Astrocyte (in vitro differentiated cells and primary cell): ENCODE data around the gene MAST2. TPM values are rescaled to one million over a fixed set of nuclear protein-coding genes. Genes with fewer than 3 reads are reported as not detected.

ENCODE experiments used
- DNase-seq: peaks from one replicate; pipeline ENCODE4 v3.0.0-alpha.2; 2010; ENCODE audit warnings: low read depth
- FAIRE-seq: peaks from 2 replicates; lab custom pipeline; 2011; peaks lifted over from hg19 to GRCh38; lab: Jason Lieb, UNC
- H2AFZ ChIP-seq: 2 replicates; pipeline ENCODE4 v1.6.0; 2012; ENCODE audit warnings: low read depth, low read length, inconsistent platforms
- H3K27ac ChIP-seq: 2 replicates; pipeline ENCODE4 v1.5.1; 2011; ENCODE audit warnings: low read depth, low read length, inconsistent platforms
- H3K27me3 ChIP-seq: 2 replicates; pipeline ENCODE4 v1.6.0; 2011; ENCODE audit warnings: low read length, inconsistent platforms; ENCODE audit not compliant: insufficient read depth
- H3K36me3 ChIP-seq: 2 replicates; pipeline ENCODE4 v1.5.1; 2011; ENCODE audit warnings: low read length, inconsistent platforms; ENCODE audit not compliant: insufficient read depth
- H3K4me1 ChIP-seq: 2 replicates; pipeline ENCODE4 v1.5.1; 2011; ENCODE audit warnings: low read length, inconsistent platforms; ENCODE audit not compliant: insufficient read depth
- H3K4me2 ChIP-seq: 2 replicates; pipeline ENCODE4 v1.6.0; 2012; ENCODE audit warnings: low read length, inconsistent platforms
- H3K4me3 ChIP-seq: 2 replicates; pipeline ENCODE4 v1.5.1; 2011; ENCODE audit warnings: low read depth, mild to moderate bottlenecking, low read length, inconsistent platforms; ENCODE audit not compliant: insufficient read depth
- H3K79me2 ChIP-seq: 2 replicates; pipeline ENCODE4 v1.6.0; 2012; ENCODE audit warnings: mild to moderate bottlenecking, low read length, inconsistent platforms; ENCODE audit not compliant: insufficient read depth
- H3K9ac ChIP-seq: 2 replicates; pipeline ENCODE4 v1.6.0; 2012; ENCODE audit warnings: mild to moderate bottlenecking, low read length, inconsistent platforms
- H3K9me3 ChIP-seq: 2 replicates; pipeline ENCODE4 v1.5.1; 2012; ENCODE audit warnings: low read depth, mild to moderate bottlenecking, low read length, inconsistent platforms; ENCODE audit not compliant: insufficient read depth
- H4K20me1 ChIP-seq: 2 replicates; pipeline ENCODE4 v1.6.0; 2012; ENCODE audit warnings: low read length, inconsistent platforms; ENCODE audit not compliant: insufficient read depth
- H3K27ac Mint-ChIP-seq: one replicate; pipeline ENCODE4 v1.8.0; 2021; ENCODE audit warnings: mild to moderate bottlenecking, mixed read lengths; ENCODE audit not compliant: unreplicated experiment
- H3K27me3 Mint-ChIP-seq: one replicate; pipeline ENCODE4 v1.8.0; 2021; ENCODE audit warnings: low read depth, mixed read lengths; ENCODE audit not compliant: unreplicated experiment
- H3K36me3 Mint-ChIP-seq: one replicate; pipeline ENCODE4 v1.8.0; 2021; ENCODE audit warnings: low read depth, mixed read lengths; ENCODE audit not compliant: unreplicated experiment
- H3K4me1 Mint-ChIP-seq: one replicate; pipeline ENCODE4 v1.8.0; 2021; ENCODE audit warnings: low read depth, mixed read lengths; ENCODE audit not compliant: unreplicated experiment
- H3K4me3 Mint-ChIP-seq: one replicate; pipeline ENCODE4 v1.8.0; 2021; ENCODE audit warnings: mild to moderate bottlenecking, moderate library complexity, mixed read lengths; ENCODE audit not compliant: unreplicated experiment
- H3K9me3 Mint-ChIP-seq: one replicate; pipeline ENCODE4 v1.8.0; 2021; ENCODE audit warnings: mild to moderate bottlenecking, mixed read lengths; ENCODE audit not compliant: unreplicated experiment
- CTCF ChIP-seq: IDR thresholded peaks from 2 replicates; pipeline ENCODE4 v1.5.1; 2011; ENCODE audit warnings: low read depth, mild to moderate bottlenecking, inconsistent platforms, low read length, moderate library complexity; ENCODE audit not compliant: insufficient read depth
- EZH2 ChIP-seq: IDR thresholded peaks from 2 replicates; pipeline ENCODE4 v1.6.1; 2012; ENCODE audit warnings: mild to moderate bottlenecking, low read length, inconsistent platforms; ENCODE audit not compliant: insufficient read depth
- total RNA-seq: library from RNA; stranded (reverse); gene quantifications from 2 replicates; pipeline ENCODE4 v1.2.1, GENCODE V29; 2021

MAST2 gene
- total RNA-seq, 1 donor from 2014 or later: 41.0 TPM

GRCh38 chr1:45922813-45923212 is 119.4 kb downstream of the MAST2 start:
- no peak overlapping the region for H3K4me3 ChIP-seq
- no peaks in the 10 kb centered on the region for H3K36me3 ChIP-seq
- Mint-ChIP-seq H3K4me1 (peaks cover 13% of the 10 kb centered on the region), H3K9me3 (peaks cover 2% of the 10 kb centered on the region), H3K36me3 (peaks cover 4% of the 10 kb centered on the region), H3K4me3 (no peak overlapping the region), H3K27me3 (no peaks in the 10 kb centered on the region), H3K27ac (no peak overlapping the region)
- H3K79me2 ChIP-seq: peaks cover 5% of the 10 kb centered on the region
- no peaks in the 10 kb centered on the region for H3K27me3 ChIP-seq
- H3K9me3 ChIP-seq: no peaks in the 10 kb centered on the region
- H2AFZ ChIP-seq: no peak overlapping the region
- FAIRE-seq: no peak
- TF ChIP-seq EZH2: no peak
- no peak for TF ChIP-seq CTCF
- no peak overlapping the region for H3K27ac ChIP-seq
- H3K4me1 ChIP-seq: no peaks in the 10 kb centered on the region
- H3K4me2 ChIP-seq: no peak overlapping the region
- no peak overlapping the region for H3K9ac ChIP-seq
- DNase-seq: no peak
- peaks cover 4% of the 10 kb centered on the region for H4K20me1 ChIP-seq

GRCh38 chr1:45923343-45923742 is 119.9 kb downstream of the MAST2 start:
- Histone ChIP-seq H3K4me1 (no peaks in the 10 kb centered on the region), H4K20me1 (peaks cover 4% of the 10 kb centered on the region), H3K9ac (no peak overlapping the region), H2AFZ (no peak overlapping the region), H3K9me3 (no peaks in the 10 kb centered on the region), H3K27me3 (no peaks in the 10 kb centered on the region), H3K4me2 (no peak overlapping the region), H3K27ac (no peak overlapping the region), H3K4me3 (no peak overlapping the region), H3K36me3 (no peaks in the 10 kb centered on the region), H3K79me2 (peaks cover 5% of the 10 kb centered on the region)
- no peak overlapping the region for H3K27ac Mint-ChIP-seq
- DNase-seq (no peak), FAIRE-seq (no peak)
- H3K9me3 Mint-ChIP-seq: peaks cover 2% of the 10 kb centered on the region
- H3K4me1 Mint-ChIP-seq: peaks cover 13% of the 10 kb centered on the region
- no peaks in the 10 kb centered on the region for H3K36me3 Mint-ChIP-seq
- H3K4me3 Mint-ChIP-seq: no peak overlapping the region
- no peak for TF ChIP-seq CTCF
- no peak for TF ChIP-seq EZH2
- H3K27me3 Mint-ChIP-seq: no peaks in the 10 kb centered on the region

GRCh38 chr1:45924736-45925135 is 121.3 kb downstream of the MAST2 start:
- H3K27ac ChIP-seq: no peak overlapping the region
- Mint-ChIP-seq H3K4me3 (no peak overlapping the region), H3K9me3 (peaks cover 2% of the 10 kb centered on the region), H3K27me3 (no peaks in the 10 kb centered on the region), H3K27ac (no peak overlapping the region), H3K4me1 (peaks cover 25% of the 10 kb centered on the region), H3K36me3 (no peaks in the 10 kb centered on the region)
- peaks cover 4% of the 10 kb centered on the region for H4K20me1 ChIP-seq
- H3K4me3 ChIP-seq: no peak overlapping the region
- H3K9me3 ChIP-seq: no peaks in the 10 kb centered on the region
- no peaks in the 10 kb centered on the region for H3K36me3 ChIP-seq
- H3K4me1 ChIP-seq: peaks cover 12% of the 10 kb centered on the region
- H3K79me2 ChIP-seq: peaks cover 5% of the 10 kb centered on the region
- H3K27me3 ChIP-seq: no peaks in the 10 kb centered on the region
- FAIRE-seq (peak; percentile 13), DNase-seq (peak; percentile 56)
- H2AFZ ChIP-seq: no peak overlapping the region
- no peak overlapping the region for H3K9ac ChIP-seq
- H3K4me2 ChIP-seq: no peak overlapping the region
- TF ChIP-seq CTCF (no peak), EZH2 (no peak)
